ENCODE measurements around the gene NDC80. TPM values are rescaled to one million over a fixed set of nuclear protein-coding genes. Genes with fewer than 3 reads are reported as not detected.

The NDC80 gene
- total RNA-seq, 4 donors from 2014 or later, result 1.1 to 2.7 (median 2.5) TPM

DNA sequence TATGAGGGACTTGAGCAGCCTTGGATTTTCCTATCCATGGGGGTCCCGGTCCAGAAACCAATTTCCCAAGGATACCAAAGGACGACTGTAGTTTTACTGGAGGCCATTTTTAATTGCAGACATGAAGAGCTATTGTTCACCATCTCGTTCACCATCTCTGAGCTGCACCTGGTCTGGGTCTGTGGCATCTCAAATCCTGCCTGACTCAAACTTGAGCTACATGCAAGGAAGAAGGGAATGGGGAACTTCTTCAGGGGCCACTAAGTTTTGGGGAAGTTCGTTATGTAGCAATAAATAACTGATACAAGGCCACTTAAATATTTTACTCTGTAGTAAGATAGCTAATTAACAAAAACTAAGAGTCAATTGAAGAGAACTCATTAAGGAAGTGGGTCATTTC is 82.1 kb downstream of the NDC80 start:
- Histone ChIP-seq H3K27ac (no peak overlapping the region), H3K9me3 (no peaks in the 10 kb centered on the region), H3K36me3 (no peaks in the 10 kb centered on the region), H3K4me1 (peaks cover 19% of the 10 kb centered on the region), H3K4me3 (no peak overlapping the region), H3K27me3 (no peaks in the 10 kb centered on the region)
- 69% methylated on average over 4 of the region's 4 CpGs for WGBS
- TF ChIP-seq, protein P1, sequence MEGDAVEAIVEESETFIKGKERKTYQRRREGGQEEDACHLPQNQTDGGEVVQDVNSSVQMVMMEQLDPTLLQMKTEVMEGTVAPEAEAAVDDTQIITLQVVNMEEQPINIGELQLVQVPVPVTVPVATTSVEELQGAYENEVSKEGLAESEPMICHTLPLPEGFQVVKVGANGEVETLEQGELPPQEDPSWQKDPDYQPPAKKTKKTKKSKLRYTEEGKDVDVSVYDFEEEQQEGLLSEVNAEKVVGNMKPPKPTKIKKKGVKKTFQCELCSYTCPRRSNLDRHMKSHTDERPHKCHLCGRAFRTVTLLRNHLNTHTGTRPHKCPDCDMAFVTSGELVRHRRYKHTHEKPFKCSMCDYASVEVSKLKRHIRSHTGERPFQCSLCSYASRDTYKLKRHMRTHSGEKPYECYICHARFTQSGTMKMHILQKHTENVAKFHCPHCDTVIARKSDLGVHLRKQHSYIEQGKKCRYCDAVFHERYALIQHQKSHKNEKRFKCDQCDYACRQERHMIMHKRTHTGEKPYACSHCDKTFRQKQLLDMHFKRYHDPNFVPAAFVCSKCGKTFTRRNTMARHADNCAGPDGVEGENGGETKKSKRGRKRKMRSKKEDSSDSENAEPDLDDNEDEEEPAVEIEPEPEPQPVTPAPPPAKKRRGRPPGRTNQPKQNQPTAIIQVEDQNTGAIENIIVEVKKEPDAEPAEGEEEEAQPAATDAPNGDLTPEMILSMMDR (IDR thresholded peaks at IDR 0.05), result no peak
- TF ChIP-seq EP300 (IDR thresholded peaks at IDR 0.05) (no peak), POLR2A (IDR thresholded peaks at IDR 0.05) (no peak), POLR2AphosphoS5 (IDR thresholded peaks at IDR 0.05) (no peak)
- no peak for DNase-seq (ENCODE audit: low spot score in 2 of 2)

DNA sequence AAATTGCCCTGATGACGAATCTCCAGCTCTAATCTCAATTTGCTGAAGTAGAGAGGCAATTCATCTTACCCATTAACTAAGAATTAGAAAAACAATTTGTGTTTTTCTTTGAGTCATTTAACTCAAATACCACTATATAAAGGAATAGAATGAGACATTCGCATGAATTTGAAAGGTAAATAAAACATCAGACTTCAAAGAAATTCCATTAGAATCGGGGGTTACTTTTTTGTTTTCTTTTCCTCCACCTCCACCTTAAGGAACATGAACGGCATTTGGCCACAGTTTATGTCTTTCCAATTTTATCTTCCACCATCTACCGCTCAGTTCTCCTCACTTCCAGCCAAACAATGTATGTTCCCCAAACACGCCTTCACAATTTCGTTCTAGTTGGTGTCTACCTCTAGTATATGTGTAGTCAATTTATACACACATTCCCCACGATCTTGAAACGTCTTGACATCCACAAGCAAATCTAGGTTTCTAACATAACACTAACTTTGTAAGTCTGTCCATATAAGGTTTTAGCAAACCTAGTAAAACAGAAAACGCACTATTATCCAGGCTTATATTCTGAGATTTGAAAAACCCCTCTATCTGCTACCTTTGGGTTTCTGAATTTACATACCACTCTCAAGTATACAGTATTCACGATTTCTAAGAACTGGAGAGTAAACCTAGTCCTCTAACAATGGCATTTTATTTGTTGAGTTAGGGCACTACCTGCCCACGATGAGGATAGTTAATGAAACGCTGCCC is 83.0 kb downstream of the NDC80 start:
- WGBS, result 41% methylated on average over 13 of the region's 13 CpGs
- Histone ChIP-seq H3K27me3 (no peaks in the 10 kb centered on the region), H3K4me3 (peak overlapping the region; percentile 91), H3K4me1 (peaks cover 25% of the 10 kb centered on the region), H3K27ac (peak overlapping the region; percentile 99), H3K36me3 (no peaks in the 10 kb centered on the region), H3K9me3 (no peaks in the 10 kb centered on the region)
- TF ChIP-seq, protein P1 (IDR thresholded peaks at IDR 0.05), result no peak
- no peak for TF ChIP-seq EP300 (IDR thresholded peaks at IDR 0.05)
- no peak for TF ChIP-seq POLR2A (IDR thresholded peaks at IDR 0.05)
- TF ChIP-seq POLR2AphosphoS5 (IDR thresholded peaks at IDR 0.05), result no peak
- no peak for DNase-seq (ENCODE audit: low spot score in 2 of 2)

DNA sequence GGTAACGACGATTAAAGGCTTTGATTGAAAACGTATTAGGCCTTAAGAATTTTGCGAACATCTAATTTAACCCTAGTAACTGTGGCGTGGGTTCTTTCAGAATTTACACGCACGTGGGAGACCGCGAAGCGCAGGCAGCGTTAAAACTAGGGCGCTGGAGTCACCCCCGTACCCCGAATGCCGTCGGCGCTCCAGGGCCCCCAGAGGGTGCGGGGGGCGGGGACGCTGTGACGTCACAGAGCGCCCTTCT is 83.5 kb downstream of the NDC80 start:
- H3K27me3 ChIP-seq, result no peaks in the 10 kb centered on the region
- H3K27ac ChIP-seq, result peak overlapping the region; percentile 99
- H3K9me3 ChIP-seq, result no peaks in the 10 kb centered on the region
- WGBS, result 1% methylated on average over 22 of the region's 22 CpGs
- no peaks in the 10 kb centered on the region for H3K36me3 ChIP-seq
- TF ChIP-seq EP300 (IDR thresholded peaks at IDR 0.05) (no peak), POLR2AphosphoS5 (IDR thresholded peaks at IDR 0.05) (no peak), POLR2A (IDR thresholded peaks at IDR 0.05) (no peak)
- TF ChIP-seq, protein P1 (IDR thresholded peaks at IDR 0.05), result no peak
- H3K4me3 ChIP-seq, result peak overlapping the region; percentile 91
- no peak for DNase-seq (ENCODE audit: low spot score in 2 of 2)
- peaks cover 25% of the 10 kb centered on the region for H3K4me1 ChIP-seq

DNA sequence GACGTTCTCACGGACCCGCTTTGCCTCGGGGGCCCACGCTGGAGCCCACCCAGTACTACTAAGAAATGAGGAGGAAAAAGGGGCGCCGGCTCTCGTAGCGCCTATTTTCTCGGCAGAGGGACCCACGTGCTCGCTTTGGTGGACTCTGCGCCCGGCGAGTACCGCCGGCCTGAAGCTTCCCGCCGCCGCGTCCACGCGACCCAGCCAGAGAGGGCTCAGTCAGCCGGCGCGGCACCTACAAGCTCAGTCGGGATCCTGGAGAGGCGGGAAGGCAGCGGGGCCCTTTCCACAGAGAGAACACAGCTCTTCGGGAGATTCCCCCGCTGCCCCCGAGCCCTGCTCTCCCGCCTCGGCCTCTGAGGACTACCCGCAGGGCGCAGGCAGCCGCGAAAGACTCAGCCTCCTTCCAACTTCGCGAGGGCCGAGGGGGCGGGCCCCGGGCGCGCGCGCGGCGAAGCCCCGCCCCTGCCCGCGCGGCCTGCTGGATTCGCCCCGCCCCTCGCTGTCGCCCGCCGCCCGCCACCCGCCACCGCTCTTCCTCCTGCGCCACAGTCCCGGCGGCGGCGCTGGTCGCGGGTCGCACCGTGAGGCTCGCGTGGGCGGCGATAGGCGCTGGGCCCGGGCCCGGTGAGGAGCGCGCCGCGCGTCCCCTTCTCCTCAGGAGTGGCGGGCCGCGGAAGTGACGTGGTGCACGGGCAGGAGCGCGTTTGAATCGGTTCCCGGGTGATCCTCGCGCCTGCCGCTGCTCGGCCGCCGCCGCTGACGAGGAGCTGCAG is 84.0 kb downstream of the NDC80 start, which contains the start of gene SMCHD1:
TSS of gene SMCHD1 (plus strand) at position 549 of the 776 bp plus-strand sequence. CDS start 350 bp downstream, outside the sequence.
- H3K9me3 ChIP-seq, result no peaks in the 10 kb centered on the region
- peak within 1 kb of the TSS; percentile 91 for H3K4me3 ChIP-seq
- DNase-seq (ENCODE audit: low spot score in 2 of 2), result peak; percentile 91 to 92
- peak in 2 of 3 donors; percentile 20 to 32 for TF ChIP-seq POLR2AphosphoS5 (IDR thresholded peaks at IDR 0.05)
- TF ChIP-seq, protein P1 (IDR thresholded peaks at IDR 0.05), result no peak
- TF ChIP-seq POLR2A (IDR thresholded peaks at IDR 0.05), result peak; percentile 82 to 93
- TF ChIP-seq EP300 (IDR thresholded peaks at IDR 0.05), result no peak
- H3K27ac ChIP-seq, result peak within 1 kb of the TSS; percentile 99
- no peaks in the 10 kb centered on the region for H3K27me3 ChIP-seq
- no peaks in the 10 kb centered on the region for H3K36me3 ChIP-seq
- 0% methylated on average over 7 of the region's 100 CpGs for whole genome bisulfite sequencing
- peaks cover 25% of the 10 kb centered on the region for H3K4me1 ChIP-seq

DNA sequence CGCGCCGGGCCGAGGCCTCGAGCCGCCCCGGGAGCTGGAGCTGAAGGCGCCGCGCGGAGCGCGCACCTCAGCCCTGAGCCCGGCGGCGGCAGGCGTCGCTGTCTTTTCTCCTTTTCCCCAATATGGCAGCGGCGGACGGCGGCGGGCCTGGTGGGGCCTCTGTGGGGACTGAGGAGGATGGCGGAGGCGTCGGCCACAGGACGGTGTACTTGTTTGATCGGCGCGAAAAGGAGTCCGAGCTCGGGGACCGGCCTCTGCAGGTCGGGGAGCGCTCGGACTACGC is 84.5 kb downstream of the NDC80 start:
- H3K9me3 ChIP-seq, result no peaks in the 10 kb centered on the region
- H3K4me3 ChIP-seq, result peak overlapping the region; percentile 91
- peaks cover 25% of the 10 kb centered on the region for H3K4me1 ChIP-seq
- no peaks in the 10 kb centered on the region for H3K36me3 ChIP-seq
- no peaks in the 10 kb centered on the region for H3K27me3 ChIP-seq
- 2% methylated on average over 9 of the region's 37 CpGs for WGBS
- H3K27ac ChIP-seq, result peak overlapping the region; percentile 99
- no peak for DNase-seq (ENCODE audit: low spot score in 2 of 2)
- no peak for TF ChIP-seq EP300 (IDR thresholded peaks at IDR 0.05)
- TF ChIP-seq, protein P1 (IDR thresholded peaks at IDR 0.05), result no peak
- TF ChIP-seq POLR2AphosphoS5 (IDR thresholded peaks at IDR 0.05), result no peak
- no peak for TF ChIP-seq POLR2A (IDR thresholded peaks at IDR 0.05)

All from suprapubic skin (tissue), 4 donors.